HG03095 (cell line): ENCODE measurements around the gene CACNA1C.

Experiments
- ATAC-seq: cut with Tn5 transposase; IDR thresholded peaks from one replicate; pipeline ENCODE4 v1.9.1; 2021; ENCODE audit warnings: moderate library complexity; ENCODE audit not compliant: unreplicated experiment

CACNA1C gene

DNA sequence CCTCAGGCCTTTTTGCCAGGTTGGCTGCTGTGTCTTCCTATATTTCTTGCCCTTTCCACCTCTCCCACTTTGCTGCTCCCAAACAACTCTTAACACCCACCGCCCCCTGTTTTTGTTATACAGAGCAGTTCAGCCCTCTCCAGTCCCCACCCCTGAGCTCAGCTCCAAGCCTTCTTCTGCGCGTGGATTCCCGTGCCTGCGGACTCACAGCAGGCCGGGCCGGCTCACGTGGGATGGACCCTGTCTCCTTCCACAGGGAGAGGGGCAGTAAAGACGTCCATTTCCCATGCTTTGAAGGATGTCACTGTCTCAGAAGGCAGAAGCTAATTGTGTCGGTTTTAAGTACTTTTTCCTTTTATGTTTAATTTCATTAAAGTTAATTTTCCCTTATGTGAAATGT lies 139.4 kb downstream of the CACNA1C start:
- no peak for ATAC-seq

DNA sequence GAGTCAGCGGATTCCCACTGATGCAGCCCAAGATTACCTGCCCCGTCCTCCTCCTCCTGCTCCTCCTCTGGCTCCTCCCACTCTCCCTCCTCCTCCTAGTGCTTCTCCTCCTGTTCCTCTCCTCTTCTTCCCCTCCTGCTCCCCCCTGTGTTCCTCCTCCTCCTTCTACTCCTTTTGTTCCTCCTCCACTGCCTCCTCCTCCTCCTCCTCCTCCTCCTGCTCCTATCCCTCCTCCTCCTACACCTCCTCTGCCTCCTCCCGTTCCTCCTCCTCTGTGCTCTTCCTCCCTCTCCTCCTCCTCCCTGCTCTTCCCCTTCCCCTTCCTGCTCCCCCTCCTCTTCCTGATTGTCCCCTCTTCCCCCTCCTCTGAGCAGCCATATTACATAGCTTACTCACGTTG lies 141.3 kb downstream of the CACNA1C start:
- no peak for ATAC-seq

DNA sequence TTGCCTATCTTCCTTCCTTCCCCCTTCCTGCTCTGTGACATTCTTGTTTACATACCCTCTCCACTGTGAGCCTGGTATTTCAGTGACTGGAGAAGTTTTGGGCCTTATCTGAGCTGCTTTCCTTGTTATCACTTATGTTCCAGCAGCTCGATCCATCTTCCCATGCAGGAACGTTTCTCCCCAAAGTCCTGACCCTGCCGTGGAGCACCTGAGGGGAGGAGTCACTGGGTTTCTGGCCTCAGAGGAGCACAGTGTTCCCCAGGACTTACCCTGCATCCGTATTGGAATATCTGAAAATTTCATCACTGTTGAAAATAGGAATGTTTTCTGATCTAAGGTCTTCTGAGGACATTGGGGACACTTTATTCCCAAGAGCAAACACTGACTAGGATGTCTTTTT lies 141.8 kb downstream of the CACNA1C start:
- ATAC-seq, result no peak

DNA sequence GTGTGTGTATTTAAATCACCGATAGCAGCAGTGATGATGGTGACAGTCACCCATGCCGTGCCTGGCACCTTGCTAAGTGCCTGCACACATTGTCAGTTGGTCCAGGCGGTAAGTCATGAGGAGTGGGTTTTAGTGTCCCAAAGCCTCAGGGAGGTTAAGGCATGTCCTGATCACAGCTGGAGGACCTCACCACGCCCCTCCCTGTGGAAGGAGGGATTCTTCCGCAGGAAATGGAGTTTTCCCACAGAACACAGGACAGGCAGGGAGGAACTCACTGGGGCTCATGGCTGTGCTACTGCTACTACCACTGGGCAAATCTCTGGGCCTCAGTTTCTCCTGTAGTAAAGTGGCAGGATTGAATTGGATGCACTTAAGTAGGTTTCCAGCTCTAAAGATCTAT lies 142.3 kb downstream of the CACNA1C start:
- ATAC-seq, result no peak

DNA sequence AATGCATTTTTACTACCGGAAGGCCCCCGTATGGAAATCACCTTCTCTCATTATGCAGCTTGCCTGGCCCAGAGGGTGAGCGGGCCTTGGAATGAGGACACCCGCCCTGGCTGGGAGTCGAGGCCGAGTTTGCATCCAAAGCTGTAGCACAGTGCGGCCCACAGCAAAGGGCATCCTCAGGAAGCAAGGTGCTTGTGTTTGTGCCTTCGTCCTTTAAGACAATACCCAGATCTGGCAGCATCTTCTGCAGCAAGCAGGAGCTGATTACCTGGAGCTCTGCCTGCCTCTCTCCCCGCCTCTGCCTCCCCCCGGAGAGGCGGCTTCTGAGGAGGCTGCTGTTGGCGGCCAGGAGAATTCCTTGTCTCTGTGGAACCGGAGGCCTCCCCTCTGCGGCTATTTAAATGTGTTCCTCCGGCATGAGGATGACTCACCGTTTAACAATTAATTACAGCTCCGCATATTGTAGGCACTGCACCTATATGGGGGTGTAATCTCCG lies 145.3 kb downstream of the CACNA1C start:
- ATAC-seq, result no peak

DNA sequence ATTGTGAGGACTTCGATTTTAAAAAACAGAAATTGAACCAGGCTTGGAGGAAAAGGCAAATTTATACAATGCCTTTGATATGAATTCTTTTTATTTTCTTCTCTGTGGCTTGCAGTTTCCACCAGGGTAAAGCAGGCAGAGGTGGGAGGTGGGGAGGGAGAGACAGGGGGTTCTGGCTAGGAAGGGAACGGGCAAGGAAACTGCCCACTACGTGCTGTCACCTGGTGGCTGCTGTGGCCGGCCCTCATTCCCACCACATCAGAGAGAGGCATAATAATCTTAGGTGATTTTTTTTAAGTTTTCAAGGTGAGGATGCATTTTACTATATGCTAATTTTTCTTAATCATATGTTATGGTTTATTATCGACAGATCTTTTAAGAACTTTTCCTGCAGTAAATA lies 145.8 kb downstream of the CACNA1C start:
- no peak for ATAC-seq

DNA sequence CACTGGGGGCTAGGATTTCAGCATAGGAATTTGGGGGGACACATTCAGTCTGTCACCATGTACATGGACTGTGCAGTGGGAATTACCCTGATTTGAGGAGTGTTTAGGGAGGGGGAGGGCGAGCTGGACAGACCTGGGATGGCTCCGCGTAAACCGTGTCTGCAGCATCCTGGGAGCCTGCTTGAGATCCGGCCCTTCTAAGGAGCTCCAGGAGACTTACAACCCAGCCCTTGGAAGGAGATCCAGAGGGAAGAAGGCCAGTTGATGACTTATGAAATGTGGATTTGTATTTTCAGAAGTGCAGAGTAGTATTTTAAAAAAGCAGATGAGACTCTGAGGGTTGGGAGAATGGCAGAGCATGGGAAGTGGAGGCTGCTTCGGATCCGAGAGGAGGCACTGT lies 153.2 kb downstream of the CACNA1C start:
- ATAC-seq, result no peak

DNA sequence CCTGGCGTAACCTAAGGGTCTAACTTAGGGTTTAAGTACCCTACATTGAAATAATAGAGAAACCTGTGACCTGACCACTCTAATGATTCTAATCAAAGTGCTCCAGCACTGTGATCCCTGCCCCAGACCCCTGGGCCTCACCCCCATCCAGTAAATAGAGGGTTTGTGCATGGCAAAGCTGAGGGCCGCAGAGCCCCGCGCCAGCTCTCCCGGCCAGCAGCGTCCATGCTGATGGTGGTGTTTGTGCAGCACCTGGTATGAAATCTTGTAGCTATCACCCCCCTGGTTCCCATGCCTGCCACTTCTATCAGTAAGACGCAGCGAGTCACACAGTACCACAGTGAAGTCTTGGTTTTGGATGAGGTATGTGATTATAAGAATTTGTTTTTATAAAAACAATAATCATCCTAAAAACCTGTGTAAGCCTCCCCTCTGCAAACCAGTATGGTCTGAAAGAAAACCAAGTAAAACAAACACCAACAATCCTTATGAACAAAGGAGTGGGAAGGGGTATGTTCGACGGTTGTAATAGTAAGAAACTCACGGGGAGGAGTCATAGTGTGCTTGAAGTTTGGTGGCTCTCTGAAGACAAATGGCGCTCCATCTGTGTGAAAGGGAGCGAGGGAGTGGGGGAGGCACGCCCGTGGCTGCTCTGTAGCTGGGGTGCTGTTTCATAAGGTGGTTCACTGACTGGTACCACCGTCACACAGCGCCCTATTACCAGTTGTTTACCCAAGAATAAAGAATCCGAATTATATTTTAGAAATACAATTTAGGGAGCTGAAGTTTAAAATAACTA lies 156.2 kb downstream of the CACNA1C start:
- ATAC-seq, result no peak

DNA sequence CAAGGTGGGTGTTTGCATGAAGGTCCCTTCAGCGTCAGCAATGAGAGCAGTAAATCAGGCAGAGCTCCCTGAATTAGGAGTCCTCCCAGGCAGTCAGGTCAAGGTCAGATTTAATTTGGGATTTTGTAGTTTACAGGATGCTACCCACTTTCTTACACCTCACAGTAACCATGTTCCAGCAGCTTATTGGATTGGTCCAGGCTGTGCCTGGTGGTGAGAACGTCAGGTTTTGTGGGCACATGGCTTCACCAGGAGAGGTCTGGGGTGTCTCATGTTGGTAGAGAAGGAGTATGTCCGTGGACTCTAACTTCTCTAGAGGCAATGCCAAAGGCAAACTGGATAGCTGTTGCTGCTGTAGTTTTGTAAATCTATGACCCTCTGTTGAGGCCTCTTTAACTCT lies 158.3 kb downstream of the CACNA1C start:
- no peak for ATAC-seq

DNA sequence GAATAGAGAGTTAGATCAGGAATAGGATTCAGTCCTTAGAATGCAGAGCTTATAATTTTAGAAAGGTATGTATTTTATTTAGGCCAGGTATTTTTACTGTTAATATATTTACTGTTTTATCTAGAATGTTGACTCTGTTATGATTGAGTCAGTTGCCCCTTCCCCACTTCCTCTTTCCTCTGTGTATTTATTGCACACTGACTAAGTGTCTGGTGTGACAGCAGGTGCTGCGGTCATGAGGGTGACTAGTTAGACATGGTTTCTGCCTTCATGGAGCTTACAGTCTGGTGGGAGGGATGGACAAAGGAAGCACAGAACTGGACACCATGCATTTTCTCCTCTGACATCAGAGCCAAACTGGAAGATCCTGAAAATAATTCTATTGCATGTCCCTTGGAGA lies 159.8 kb downstream of the CACNA1C start:
- ATAC-seq, result no peak

DNA sequence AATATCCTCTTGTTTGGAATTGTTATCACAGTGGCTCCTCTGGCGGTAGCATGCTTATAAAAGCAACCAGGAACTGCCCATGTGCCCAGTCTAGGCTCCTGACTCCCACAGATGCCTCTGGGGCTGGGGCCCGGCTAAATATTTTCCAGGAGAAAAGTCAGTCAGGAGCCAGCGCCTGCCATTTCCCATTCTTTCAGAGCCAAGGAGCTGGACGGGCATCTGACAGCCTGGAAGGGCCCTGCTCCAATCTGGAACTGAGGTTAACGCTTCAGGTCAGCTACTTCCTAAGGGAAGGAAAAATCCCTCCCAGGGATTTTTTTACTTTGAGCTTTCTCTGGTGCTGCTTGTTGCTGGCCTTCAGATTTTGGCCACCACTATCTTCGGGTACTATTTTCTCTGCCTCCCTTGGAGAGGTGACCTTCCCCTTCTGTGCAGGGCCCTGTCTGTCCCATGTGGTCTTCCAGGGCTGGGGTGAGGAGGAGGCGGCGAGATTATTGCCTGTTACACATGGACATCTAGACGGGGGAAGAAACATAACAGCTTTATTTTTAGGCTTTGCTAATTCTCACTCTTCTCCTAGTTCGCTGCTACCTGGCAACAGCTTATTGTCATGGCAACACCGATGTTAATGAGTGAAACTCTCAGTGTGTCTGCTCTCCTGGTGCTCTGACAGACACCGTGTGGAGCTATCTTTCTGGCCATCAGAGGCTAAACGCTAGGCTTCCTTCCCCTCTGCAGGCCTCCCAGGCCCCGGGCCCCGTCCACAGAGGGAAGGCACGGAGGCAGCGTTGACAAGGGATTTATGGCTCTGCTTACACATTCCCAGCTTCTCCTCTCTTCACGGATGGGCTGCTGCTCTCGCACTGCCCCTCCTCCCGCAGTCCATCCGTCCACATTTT lies 160.4 kb downstream of the CACNA1C start:
- ATAC-seq, result no peak

DNA sequence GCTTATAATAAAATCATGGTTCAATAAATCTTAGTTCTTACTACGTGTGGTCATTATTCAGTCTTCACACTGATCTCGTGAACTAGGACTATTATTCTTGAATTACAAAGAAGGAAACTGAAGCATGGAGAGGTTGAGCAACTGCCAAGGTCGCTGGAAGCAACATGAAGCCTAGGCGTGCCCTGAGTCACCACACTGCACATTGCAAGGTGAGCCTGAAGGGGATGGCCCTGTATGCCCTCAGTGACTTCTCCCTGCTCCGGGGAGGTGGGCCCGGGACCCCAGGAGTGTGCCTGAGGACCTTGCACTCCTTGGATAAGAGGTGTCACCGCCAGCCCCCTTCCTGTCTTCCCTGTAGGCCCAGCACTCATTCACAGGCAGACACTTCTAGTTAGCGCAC lies 161.6 kb downstream of the CACNA1C start:
- no peak for ATAC-seq

DNA sequence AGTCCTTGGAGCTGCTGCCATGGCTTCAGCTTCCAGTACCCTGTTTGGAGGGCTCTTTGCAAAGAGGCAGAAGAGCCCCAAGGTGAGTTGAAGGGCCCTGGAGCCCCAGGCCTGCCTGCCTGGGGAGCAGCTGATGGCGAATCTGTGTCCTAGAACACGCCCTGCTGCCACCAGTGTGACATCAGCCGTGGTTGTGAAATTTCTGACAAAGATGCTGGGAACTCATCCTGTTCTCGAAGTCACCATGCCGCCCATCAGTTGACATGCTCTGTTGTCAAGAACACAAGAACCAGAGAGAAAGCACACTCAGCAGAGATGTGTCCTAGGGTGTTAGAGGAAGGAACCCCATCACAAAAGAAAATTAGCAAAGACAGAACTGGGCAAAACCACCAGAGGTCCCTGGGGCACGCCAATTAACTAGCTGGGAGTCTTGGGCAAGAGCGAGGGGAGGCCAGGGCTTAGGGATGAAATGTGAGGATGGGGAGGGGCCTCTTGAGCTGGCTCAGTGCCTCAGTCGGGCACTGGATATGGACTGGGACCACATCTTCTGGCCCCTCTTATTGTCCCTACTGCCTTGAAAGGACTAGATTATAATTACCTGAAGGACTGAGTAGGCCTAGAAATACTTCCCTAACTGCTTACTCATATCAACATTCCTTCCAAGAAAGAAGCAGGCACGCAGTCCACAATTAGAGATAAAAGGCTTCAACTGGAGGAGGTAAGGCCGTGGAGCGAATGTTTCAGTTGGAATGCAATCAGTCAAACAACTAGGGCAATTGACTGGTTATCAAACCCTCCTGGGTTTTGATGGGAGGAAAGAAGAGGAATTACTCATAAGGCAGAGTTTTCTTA lies 163.1 kb downstream of the CACNA1C start:
- ATAC-seq, result no peak

DNA sequence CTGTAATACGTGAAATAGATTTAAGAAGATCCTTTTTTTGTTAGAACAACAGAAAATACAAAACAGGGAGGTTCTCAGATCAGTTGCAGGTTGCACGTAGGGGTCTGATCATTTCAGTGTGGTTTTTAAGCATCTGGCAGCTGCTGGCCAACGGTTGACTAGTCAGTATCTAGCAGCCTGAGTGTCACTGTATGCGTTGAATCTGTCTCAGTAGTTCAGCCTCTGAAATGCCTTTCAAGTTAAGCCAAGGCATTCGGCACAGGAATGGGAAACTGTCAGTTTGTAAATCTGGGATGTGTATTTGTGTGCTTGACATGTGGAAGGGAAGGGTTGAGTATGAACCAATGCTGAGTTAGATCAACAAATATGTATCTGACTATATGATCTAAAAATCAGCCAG lies 165.9 kb downstream of the CACNA1C start:
- ATAC-seq, result no peak

DNA sequence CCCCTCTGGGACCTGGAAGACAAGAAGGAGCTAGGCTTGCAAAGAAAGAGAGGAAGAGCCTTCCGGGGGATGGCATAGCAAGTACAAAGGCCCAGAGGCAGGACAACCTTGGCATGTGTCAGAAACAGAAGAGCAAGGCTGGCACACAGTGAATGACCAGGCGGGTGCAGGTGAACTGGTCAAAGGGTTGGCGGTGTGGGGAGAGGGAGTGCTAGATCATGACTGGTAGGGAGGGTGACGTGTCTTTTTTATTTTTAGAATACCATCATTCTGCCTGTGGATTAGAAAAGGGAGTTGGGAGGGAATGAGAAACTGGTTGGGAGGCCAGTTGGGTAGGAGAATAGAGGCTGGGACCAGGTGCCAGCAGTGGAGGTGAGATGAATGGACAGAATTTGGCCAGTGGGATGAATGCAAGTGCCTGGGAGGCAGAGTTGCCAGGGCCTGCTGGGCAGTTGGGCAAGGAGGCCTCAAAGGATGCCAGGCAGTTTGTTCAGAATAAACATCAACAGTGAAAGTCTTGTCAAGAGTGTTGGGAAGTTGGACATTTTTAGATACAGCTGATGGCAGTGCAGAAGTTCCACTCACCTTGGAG lies 168.3 kb downstream of the CACNA1C start:
- ATAC-seq, result no peak

DNA sequence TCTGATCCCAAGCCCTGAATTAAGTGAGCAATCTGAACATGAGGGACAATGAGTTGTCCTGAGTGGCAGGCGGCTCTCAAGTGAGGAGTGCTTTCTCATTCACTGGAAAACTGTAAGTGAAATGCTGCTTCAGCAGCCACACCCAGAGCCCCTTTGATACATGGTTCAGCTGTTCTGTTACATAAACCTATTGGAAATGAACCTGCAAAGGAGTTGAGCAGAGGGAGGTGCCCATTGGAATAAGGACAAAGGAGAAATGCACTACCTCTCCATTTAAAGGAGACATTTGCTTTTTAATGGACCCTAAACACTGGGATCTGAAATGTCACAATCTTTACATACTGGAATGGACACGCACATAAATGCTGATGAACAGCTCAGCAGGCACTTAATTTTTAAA lies 169.9 kb downstream of the CACNA1C start:
- ATAC-seq, result no peak

DNA sequence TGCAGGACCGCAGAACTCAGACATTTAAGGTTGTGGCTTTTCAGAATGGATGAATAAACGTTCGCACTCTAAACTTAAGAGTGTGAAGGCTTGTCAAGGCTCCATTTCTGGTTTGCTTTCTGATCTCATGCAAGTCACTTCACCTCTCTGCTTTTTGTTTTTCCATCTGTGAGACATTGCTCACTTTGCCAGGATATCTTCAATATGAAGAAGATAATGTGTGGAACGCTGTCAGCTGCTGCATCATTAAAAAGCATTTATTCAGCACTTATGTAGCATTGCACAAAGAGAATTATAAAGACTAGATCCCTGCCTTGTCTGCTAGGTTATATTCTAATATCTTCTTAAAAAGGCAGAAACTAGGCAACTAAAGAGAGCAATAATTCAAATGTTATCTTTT lies 172.2 kb downstream of the CACNA1C start:
- no peak for ATAC-seq

DNA sequence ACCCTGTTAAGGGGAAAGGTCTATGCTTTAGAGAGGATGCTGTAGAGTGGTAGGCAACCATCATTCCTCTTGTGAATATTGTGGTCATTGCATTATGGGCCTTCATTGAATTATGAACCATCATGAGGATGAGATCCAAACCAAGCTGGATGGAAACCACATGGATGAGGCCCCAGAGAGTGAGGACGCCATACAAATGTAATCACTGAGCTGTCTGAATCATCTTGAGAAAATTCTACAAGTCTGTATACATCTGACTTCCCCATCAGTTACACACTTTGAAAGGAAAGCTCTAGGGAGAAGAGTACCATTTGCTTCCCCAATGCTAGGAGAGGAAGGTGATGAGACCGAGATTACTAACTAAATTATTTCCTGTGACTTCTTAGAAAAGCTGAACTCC lies 172.9 kb downstream of the CACNA1C start:
- ATAC-seq, result no peak

DNA sequence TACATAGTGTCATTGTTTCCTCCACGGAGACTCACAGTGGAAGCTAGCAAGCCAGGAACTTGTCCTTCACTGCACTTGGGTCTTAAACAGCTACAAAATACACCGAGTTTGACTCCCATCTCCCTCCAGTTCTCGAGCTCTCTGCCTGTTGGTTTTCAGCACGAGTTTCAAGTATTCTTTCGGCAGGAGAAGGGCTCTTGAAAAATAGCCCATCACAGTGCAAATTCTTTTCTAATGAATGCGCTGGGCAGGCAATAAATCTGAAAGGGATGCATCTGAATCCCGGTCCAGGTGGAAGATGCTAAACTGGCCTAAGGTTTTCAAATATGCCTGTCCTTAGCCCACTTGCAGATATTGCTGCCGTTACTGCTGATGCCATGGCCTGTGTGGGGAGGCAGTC lies 173.9 kb downstream of the CACNA1C start:
- ATAC-seq, result no peak

DNA sequence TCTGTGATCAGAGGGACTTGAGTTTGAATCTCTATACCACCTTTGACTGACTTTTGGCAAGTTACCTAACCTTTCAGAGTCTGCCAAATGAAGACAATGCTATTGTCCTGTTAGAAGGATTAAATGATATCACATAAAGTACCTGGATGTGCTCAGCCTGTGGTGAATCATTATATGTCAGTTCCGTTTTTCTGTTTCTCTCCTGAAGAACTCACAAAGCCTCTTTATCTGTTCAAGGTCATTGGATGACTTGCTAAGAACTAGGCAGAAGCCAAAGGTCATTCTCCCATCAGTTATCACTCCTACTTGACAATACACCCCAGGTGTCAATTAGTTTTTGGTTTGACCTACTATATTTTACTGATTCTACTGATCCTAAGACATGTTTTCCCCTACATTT lies 174.6 kb downstream of the CACNA1C start:
- no peak for ATAC-seq

DNA sequence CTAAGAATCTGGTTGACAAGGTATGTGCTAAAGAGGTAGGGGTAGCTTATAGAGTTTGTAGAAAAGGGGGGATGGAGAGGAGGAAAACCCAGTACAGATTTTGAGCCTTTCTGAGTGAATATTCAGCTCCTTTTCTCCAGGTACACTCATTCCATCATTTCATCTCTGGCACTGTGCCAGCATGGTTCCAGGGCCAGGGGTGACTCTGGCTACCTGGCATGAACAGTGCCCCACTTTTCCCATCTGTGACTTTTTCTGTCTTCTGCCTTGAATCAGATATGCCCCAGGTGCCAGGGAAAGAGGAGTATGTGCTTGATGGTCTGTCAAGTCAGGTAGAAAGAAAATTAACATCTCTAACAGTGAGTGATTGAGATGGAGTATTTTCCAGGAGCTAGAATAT lies 175.7 kb downstream of the CACNA1C start:
- no peak for ATAC-seq
